ENCODE data around the gene CHCHD3. TPM values are rescaled to one million over a fixed set of nuclear protein-coding genes. Genes with fewer than 3 reads are reported as not detected.
"Not testable (repeated sequence)": the region's sequence is repeated elsewhere in the genome, so short reads cannot be mapped to it uniquely, and the experiment has no call there.

Gene CHCHD3
- total RNA-seq, 1 donor from 2014 or later = 142 TPM

DNA sequence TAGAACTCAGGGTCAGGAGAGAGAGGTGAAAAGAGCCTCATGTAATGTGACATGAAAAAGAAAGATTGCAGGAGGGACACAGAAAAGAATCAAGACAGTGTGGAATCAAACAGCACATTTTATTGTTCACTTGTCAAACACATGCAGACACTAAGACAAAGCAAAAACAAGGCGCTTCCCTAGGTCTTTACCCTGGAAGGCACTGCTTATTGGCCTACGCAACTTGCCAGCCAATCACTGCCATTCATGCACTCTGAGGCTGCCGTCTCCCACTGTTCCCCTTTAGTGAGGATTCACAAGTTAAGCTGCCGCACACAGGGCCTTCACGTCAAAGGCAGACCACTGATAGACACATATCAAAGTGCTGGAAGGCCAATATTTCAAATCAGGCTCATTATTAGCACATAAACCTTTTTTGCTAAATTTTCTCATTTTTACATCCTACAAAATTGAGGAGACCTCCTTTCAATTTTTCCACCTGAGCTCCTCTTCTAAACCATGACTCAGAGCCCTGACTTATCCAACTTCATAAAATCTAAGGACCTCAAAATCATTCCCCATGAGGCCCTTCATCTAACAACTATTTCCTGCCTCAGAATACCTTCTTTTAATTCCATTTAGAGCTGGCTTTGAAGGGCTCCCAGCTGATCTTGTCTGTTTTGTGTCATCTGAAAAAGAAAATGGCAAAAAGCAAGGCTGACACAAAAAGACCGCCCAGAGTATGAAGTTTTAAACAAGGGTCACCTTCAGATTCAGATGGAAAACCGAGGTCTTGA is 149.4 kb downstream of the CHCHD3 start:
- peaks cover 3% of the 10 kb centered on the region for H3K27me3 Mint-ChIP-seq (ENCODE audit: insufficient read depth, low read depth)
- H2AFZ ChIP-seq (replicated peaks) = no peak overlapping the region
- H3K9ac ChIP-seq = no peak overlapping the region
- H3K4me3 Mint-ChIP-seq = peak overlapping the region; percentile 25
- H4K20me1 ChIP-seq (ENCODE audit: low read depth) = peaks cover 10% of the 10 kb centered on the region
- no peak for TF ChIP-seq CTCF (IDR thresholded peaks at IDR 0.05)
- no peak for TF ChIP-seq EZH2 (IDR thresholded peaks at IDR 0.05)
- TF ChIP-seq EZH2phosphoT487 (IDR thresholded peaks at IDR 0.05) = no peak
- peaks cover 12% of the 10 kb centered on the region for H3K36me3 Mint-ChIP-seq
- DNase-seq (ENCODE audit: low spot score) = peak; percentile 88
- H3K9me3 ChIP-seq (ENCODE audit: low read depth) = no peaks in the 10 kb centered on the region
- peaks cover 47% of the 10 kb centered on the region for H3K4me1 ChIP-seq
- H3K79me2 ChIP-seq (ENCODE audit: low read depth) = peaks cover 23% of the 10 kb centered on the region
- H3F3A ChIP-seq (ENCODE audit: low read depth) = peaks cover 23% of the 10 kb centered on the region
- no peak overlapping the region for H3K27ac ChIP-seq
- H3K27me3 ChIP-seq = no peaks in the 10 kb centered on the region
- no peaks in the 10 kb centered on the region for H3K36me3 ChIP-seq
- H3K4me3 ChIP-seq = peak overlapping the region; percentile 5
- H3K27ac Mint-ChIP-seq = peak overlapping the region; percentile 3
- H3K9me3 Mint-ChIP-seq = peaks cover 10% of the 10 kb centered on the region
- H3K4me2 ChIP-seq = peak overlapping the region; percentile 43
- H3K4me1 Mint-ChIP-seq = peaks cover 49% of the 10 kb centered on the region

- Histone ChIP-seq H3K27me3 (no peaks in the 10 kb centered on the region), H3K36me3 (no peaks in the 10 kb centered on the region), H3K4me3 (no peak overlapping the region), H3F3A (ENCODE audit: low read depth) (peaks cover 16% of the 10 kb centered on the region), H3K9me3 (ENCODE audit: low read depth) (no peaks in the 10 kb centered on the region), H3K79me2 (ENCODE audit: low read depth) (peaks cover 17% of the 10 kb centered on the region), H4K20me1 (ENCODE audit: low read depth) (peaks cover 10% of the 10 kb centered on the region), H2AFZ (replicated peaks) (no peak overlapping the region), H3K4me2 (peak overlapping the region; percentile 43), H3K4me1 (peaks cover 33% of the 10 kb centered on the region), H3K9ac (no peak overlapping the region), H3K27ac (no peak overlapping the region)
- peak; percentile 48 for DNase-seq (ENCODE audit: low spot score)
- H3K27me3 Mint-ChIP-seq (ENCODE audit: insufficient read depth, low read depth) = peaks cover 3% of the 10 kb centered on the region
- peaks cover 19% of the 10 kb centered on the region for H3K36me3 Mint-ChIP-seq
- H3K9me3 Mint-ChIP-seq = peaks cover 10% of the 10 kb centered on the region
- H3K4me3 Mint-ChIP-seq = no peak overlapping the region
- no peak for TF ChIP-seq EZH2phosphoT487 (IDR thresholded peaks at IDR 0.05)
- no peak for TF ChIP-seq EZH2 (IDR thresholded peaks at IDR 0.05)
- TF ChIP-seq CTCF (IDR thresholded peaks at IDR 0.05) = peak; percentile 58
- H3K4me1 Mint-ChIP-seq = peaks cover 40% of the 10 kb centered on the region
- H3K27ac Mint-ChIP-seq = no peak overlapping the region
These were observed 151.0 kb downstream of the CHCHD3 start for GRCh38 chr7:132930881-132931280.

GRCh38 chr7:132929944-132930343 is 151.9 kb downstream of the CHCHD3 start:
- H4K20me1 ChIP-seq (ENCODE audit: low read depth); H3K9me3 ChIP-seq (ENCODE audit: low read depth); H3K27ac Mint-ChIP-seq; DNase-seq (ENCODE audit: low spot score); H3K9me3 Mint-ChIP-seq; H3K4me3 ChIP-seq; H3K27ac ChIP-seq; H3K4me2 ChIP-seq; H2AFZ ChIP-seq (replicated peaks); H3K79me2 ChIP-seq (ENCODE audit: low read depth); H3K27me3 Mint-ChIP-seq (ENCODE audit: insufficient read depth, low read depth); H3K4me3 Mint-ChIP-seq; H3K9ac ChIP-seq; H3K36me3 ChIP-seq; H3K27me3 ChIP-seq: not testable (repeated sequence)
- Histone ChIP-seq H3K4me1 (peaks cover 30% of the 10 kb centered on the region), H3F3A (ENCODE audit: low read depth) (peaks cover 16% of the 10 kb centered on the region)
- peaks cover 16% of the 10 kb centered on the region for H3K36me3 Mint-ChIP-seq
- peaks cover 40% of the 10 kb centered on the region for H3K4me1 Mint-ChIP-seq

DNA sequence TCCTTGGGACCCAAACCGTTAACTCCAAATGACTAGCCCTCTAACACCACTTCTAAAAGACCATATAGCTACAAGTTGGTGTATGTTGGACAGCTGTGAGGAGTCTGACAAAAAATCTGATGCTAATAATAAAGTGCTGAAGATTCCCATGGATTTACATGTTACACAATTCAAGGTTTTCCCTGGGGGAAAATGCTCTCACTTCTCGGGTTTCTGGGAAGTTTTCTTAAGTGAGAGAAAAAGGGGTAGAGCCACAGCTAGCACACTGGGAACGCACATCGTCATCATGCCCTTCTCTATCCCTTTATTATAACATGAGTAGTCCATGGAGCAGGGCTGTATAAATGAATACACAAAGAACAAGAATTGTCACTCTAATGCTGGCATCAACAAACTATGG is 162.1 kb downstream of the CHCHD3 start:
- H3K4me1 ChIP-seq = no peaks in the 10 kb centered on the region
- no peaks in the 10 kb centered on the region for H3K9me3 ChIP-seq (ENCODE audit: low read depth)
- H3K27me3 ChIP-seq = no peaks in the 10 kb centered on the region
- no peaks in the 10 kb centered on the region for H3K36me3 ChIP-seq
- no peak overlapping the region for H3K27ac Mint-ChIP-seq
- H3K9me3 Mint-ChIP-seq = no peaks in the 10 kb centered on the region
- no peak overlapping the region for H3K9ac ChIP-seq
- no peak for DNase-seq (ENCODE audit: low spot score)
- no peaks in the 10 kb centered on the region for H3K27me3 Mint-ChIP-seq (ENCODE audit: insufficient read depth, low read depth)
- H3K79me2 ChIP-seq (ENCODE audit: low read depth) = no peaks in the 10 kb centered on the region
- H3K4me3 ChIP-seq = no peak overlapping the region
- peaks cover 2% of the 10 kb centered on the region for H3K4me1 Mint-ChIP-seq
- no peaks in the 10 kb centered on the region for H3F3A ChIP-seq (ENCODE audit: low read depth)
- no peak overlapping the region for H3K4me2 ChIP-seq
- no peak overlapping the region for H3K4me3 Mint-ChIP-seq
- no peak overlapping the region for H2AFZ ChIP-seq (replicated peaks)
- no peak overlapping the region for H3K27ac ChIP-seq
- H4K20me1 ChIP-seq (ENCODE audit: low read depth) = no peaks in the 10 kb centered on the region
- H3K36me3 Mint-ChIP-seq = peaks cover 2% of the 10 kb centered on the region
- TF ChIP-seq EZH2phosphoT487 (IDR thresholded peaks at IDR 0.05) (no peak), EZH2 (IDR thresholded peaks at IDR 0.05) (no peak), CTCF (IDR thresholded peaks at IDR 0.05) (no peak)
